Head of caudate nucleus (tissue), 42 donors: ENCODE measurements around the gene GATA2.

ENCODE experiments used
- DNase-seq, 42 donors: peaks; one replicate each; pipeline versions ENCODE4 v3.0.0 to v3.0.0-alpha.2; 2020 to 2021; ENCODE audit warnings: mixed read lengths in 7 of 42
- intact Hi-C: fragments of 100-400 bp; cut with DNase I; formaldehyde crosslinking; loops from one replicate; pipeline ENCODE4 v1.15.0; 2022

Gene GATA2

GRCh38 chr3:128490915-128491690 lies 1.9 kb downstream of the GATA2 start:
- intact Hi-C loops: no loop called here
- peak in 5 of 42 donors; percentile 3 to 28 (median 10) for DNase-seq

GRCh38 chr3:128490650-128490914 lies 2.4 kb downstream of the GATA2 start:
- peak in 1 of 42 donors; percentile 4 for DNase-seq
- intact Hi-C loops: no loop called here

GRCh38 chr3:128489927-128490649 lies 2.9 kb downstream of the GATA2 start:
- intact Hi-C loops: no loop called here

GRCh38 chr3:128489674-128489926 lies 3.4 kb downstream of the GATA2 start:
- intact Hi-C loops: no loop called here
- DNase-seq: peak in 2 of 42 donors; percentile 17 to 26

More at GRCh38 chr3:128489927-128490649, 2.9 kb downstream of the GATA2 start:
- peak in 3 of 42 donors; percentile 6 to 18 (median 14) for DNase-seq

- peak in 3 of 42 donors; percentile 5 to 24 (median 20) for DNase-seq
- intact Hi-C loops: no loop called here
These were observed 3.9 kb downstream of the GATA2 start for GRCh38 chr3:128488991-128489673.

GRCh38 chr3:128488636-128488990 lies 4.4 kb downstream of the GATA2 start:
- peak in 1 of 42 donors; percentile 26 for DNase-seq
- intact Hi-C loops: no loop called here

GRCh38 chr3:128487813-128488635 lies 5.0 kb downstream of the GATA2 start:
- DNase-seq: peak; percentile 21 to 83 (median 61)
- intact Hi-C loops: no loop called here

- intact Hi-C loops: no loop called here
- DNase-seq: no peak
These were observed 5.5 kb downstream of the GATA2 start for GRCh38 chr3:128487538-128487812.

GRCh38 chr3:128486681-128487537 lies 6.1 kb downstream of the GATA2 start:
- intact Hi-C loops: no loop called here
- DNase-seq: peak in 1 of 42 donors; percentile 14

- no peak for DNase-seq
- intact Hi-C loops: no loop called here
These were observed 6.8 kb downstream of the GATA2 start for GRCh38 chr3:128486205-128486628.

- intact Hi-C loops: no loop called here
- no peak for DNase-seq
These were observed 7.5 kb downstream of the GATA2 start for GRCh38 chr3:128485282-128486204.

- no peak for DNase-seq
- intact Hi-C loops: no loop called here
These were observed 8.4 kb downstream of the GATA2 start for GRCh38 chr3:128484404-128485281.

GRCh38 chr3:128483657-128484403 lies 9.2 kb downstream of the GATA2 start:
- intact Hi-C loops: no loop called here
- no peak for DNase-seq

GRCh38 chr3:128482666-128483656 lies 10.0 kb downstream of the GATA2 start:
- DNase-seq: no peak
- intact Hi-C loops: no loop called here

GRCh38 chr3:128482175-128482574 lies 10.8 kb downstream of the GATA2 start:
- intact Hi-C loops: no loop called here
- DNase-seq: no peak
